ENCODE data around the gene GPLD1. TPM values are rescaled to one million over a fixed set of nuclear protein-coding genes. Genes with fewer than 3 reads are reported as not detected.
"Not testable (repeated sequence)": the region's sequence is repeated elsewhere in the genome, so short reads cannot be mapped to it uniquely, and the experiment has no call there.

GPLD1 gene
- total RNA-seq, 1 experiment from 2014 or later: 0.71 TPM

DNA sequence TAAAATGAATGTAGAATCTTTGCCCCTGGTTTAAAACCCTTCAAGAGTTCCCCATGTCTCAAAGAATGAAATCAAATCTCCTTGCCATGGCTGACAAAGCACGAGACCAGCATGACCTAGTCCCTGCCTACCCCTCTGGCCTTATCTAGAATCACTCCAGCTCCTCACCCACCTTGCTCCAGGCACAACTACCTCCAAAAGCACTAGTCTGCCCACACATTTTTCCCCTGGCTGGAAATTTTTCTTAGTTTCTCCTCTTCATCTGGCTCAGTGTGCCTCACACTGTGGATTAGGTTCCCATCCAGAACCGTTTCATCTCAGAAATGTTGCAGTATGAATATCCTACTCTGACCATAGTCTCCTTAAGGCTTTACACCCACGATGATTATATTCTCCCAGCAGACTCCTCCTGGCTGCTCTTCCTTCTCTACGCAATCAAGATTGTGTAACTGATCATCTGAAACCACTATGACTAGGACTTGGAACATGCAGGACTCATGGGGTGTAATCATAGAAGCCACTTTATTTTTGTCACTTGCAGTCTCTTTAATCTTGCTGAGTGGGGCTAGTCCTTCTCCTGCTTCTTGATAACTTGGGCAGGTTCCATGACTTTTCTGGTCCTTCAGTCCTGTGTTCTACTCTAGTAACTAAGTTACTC, 94.5 kb downstream of the GPLD1 start:
- no peak for DNase-seq (ENCODE audit: low spot score)
- in situ Hi-C loops (cut with HindIII; ENCODE audit: low sequenced_read_pairs): no loop called here

DNA sequence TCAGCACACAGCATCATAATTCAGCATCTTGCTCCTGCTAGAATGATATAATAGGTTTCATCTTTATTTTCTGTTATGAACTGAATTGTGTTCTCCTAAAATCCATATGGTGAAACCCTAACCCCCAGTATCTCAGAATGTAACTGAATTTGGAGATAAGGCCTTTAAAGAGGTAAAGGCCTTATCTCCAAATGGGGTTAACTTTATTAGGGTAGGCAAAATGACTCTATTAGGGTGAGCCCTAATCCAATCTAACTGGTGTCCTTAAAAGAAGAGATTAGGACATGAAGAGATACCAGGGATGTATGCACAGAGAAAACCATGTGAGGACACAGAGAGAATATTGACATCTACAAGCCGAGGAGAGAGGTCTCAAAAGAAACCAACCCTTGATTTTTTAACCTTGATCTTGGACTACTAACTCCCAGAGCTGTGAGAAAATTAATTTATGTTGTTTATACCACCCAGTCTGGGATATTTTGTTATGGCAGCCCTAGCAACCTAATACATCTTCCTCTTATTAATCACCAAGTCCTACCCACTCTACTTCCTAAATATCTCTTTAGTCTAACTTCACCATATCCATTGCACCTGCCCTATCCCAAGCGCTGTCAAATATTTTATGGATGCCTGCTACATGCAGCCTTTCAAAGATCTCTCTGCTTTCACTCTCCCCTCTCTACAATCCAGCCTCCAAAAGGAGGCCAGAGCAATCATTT, 95.2 kb downstream of the GPLD1 start:
- in situ Hi-C loops (cut with HindIII; ENCODE audit: low sequenced_read_pairs): no loop called here

DNA sequence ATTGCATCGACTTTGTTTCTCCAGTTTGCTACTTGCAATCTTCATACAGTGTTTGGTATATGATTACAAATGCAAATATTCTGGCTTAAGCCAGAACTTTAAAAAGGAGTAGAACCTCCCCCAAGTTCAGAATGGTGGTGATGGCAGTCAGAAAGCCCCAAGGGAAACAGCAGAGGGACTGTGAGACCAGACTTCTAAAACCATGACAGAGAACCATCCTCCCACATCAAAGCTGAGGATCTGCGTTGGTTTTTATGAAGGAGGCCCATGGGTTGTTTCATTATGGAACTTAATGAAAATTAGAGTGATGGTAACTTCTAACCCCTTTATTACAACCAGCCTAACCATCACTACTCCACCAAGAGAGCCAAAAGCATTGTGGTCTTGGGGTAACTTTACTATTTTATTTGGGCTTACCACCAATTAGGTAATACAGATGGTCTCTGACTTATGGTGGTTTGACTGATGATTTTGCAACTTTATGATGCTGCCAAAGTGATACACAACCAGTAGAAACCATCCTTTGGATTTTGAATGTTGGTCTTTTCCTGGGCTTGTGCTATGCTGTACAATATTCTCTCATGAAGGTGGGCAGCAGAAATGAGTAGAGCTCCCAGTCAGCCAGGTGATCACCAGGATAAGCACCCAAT, 97.5 kb downstream of the GPLD1 start:
- in situ Hi-C loops (cut with HindIII; ENCODE audit: low sequenced_read_pairs): no loop called here
- no peak for DNase-seq (ENCODE audit: low spot score)

More for the DNA sequence above, 95.2 kb downstream of the GPLD1 start:
- DNase-seq (ENCODE audit: low spot score): no peak

DNA sequence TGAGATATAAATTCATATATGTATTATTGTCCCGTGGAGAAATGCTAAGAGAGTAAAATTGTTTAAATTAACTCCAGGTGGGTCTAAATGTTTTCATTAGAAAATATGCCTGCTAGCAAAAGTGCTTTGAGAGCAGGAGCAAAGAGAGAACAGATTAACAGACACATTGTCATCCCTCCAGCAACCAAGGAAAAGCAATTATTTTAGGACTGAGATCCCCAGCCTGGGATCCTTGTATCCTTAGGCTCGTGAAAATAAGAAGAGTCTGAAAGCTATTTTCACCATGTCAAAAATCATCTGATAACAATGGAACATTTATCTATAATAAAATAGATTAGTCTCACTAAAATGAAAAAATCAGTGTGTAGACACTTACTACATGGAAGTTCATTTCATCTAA, 98.2 kb downstream of the GPLD1 start:
- no peak for DNase-seq (ENCODE audit: low spot score)
- in situ Hi-C loops (cut with HindIII; ENCODE audit: low sequenced_read_pairs): no loop called here

DNA sequence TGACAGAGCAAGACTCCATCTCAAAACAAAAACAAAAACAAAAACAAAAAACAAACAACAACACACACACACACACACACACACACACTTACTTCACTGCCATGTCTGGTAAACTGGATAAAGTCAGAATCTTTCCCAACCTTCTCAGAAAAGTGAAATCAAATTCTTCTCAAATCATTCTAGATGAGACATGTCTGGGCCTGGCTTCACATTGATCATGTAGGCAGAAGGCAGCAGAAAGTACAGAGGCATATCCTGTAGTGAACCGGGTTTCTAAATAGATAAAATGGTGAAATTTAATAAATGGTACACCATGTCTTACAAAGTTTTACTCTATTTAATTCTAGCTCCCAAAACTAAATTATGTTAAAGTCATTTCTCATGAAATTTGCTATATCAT, 101.6 kb downstream of the GPLD1 start:
- in situ Hi-C loops (cut with HindIII; ENCODE audit: low sequenced_read_pairs): no loop called here
- DNase-seq (ENCODE audit: low spot score): no peak

DNA sequence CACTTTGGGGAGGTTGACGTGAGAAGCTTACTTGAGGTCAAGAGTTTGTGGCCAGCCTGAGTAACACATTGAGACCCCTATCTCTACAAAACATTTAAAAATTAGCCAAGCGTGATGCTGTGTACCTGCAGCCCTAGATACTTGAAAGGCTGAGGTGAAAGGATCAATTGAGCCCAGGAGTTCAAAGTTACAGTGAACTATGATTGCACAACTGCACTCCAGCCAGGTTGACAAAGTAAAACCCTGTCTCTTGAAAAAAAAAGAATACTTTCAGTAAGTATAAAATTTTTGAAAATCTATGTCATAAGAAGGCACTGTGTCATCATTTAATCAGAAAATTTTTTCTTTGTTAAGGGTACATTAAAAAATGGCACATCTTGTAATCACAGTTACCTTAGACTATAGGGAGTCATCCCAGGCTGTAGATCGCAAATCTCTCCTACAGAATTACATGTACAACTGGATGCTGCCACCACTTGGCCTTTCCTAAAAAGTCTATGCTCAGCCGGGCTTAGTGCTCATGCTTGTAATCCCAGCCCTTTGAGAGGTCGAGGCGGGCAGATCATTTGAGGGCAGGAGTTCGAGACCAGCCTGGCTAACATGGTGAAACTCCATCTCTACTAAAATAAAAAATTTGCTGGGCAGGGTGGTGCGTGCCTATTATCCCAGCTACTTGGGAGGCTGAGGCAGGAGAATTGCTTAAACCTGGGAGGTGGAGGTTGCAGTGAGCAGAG, 103.7 kb downstream of the GPLD1 start:
- in situ Hi-C loops (cut with HindIII; ENCODE audit: low sequenced_read_pairs): no loop called here

DNA sequence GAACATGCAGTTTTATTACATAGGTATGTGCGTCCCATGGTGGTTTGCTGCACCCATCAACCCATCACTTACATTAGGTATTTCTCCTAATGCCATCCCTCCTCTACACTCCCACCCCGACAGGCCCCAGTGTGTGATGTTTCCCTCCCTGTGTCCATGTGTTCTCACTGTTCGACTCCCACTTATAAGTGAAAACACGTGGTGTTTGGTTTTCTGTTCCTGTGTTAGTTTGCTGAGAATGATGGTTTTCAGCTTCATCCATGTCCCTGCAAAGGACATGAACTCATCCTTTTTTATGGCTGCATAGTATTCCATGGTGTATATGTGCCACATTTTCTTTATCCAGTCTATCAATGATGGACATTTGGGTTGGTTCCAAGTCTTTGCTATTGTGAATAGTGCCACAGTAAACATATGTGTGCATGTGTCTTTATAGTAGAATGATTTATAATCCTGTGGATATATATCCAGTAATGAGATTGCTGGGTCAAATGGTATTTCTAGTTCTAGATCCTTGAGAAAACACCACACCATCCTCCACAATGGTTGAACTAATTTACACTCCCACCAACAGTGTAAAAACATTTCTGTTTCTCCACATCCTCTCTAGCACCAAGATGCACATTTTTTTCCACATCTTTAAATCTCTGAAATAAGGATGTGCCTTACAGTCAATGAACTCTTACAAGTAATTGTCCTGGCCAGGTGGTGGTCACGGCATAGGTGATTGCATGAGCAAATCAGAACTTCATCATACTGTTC, 104.8 kb downstream of the GPLD1 start:
- DNase-seq (ENCODE audit: low spot score); in situ Hi-C loops (cut with HindIII; ENCODE audit: low sequenced_read_pairs): not testable (repeated sequence)

More for the DNA sequence above, 103.7 kb downstream of the GPLD1 start:
- no peak for DNase-seq (ENCODE audit: low spot score)

DNA sequence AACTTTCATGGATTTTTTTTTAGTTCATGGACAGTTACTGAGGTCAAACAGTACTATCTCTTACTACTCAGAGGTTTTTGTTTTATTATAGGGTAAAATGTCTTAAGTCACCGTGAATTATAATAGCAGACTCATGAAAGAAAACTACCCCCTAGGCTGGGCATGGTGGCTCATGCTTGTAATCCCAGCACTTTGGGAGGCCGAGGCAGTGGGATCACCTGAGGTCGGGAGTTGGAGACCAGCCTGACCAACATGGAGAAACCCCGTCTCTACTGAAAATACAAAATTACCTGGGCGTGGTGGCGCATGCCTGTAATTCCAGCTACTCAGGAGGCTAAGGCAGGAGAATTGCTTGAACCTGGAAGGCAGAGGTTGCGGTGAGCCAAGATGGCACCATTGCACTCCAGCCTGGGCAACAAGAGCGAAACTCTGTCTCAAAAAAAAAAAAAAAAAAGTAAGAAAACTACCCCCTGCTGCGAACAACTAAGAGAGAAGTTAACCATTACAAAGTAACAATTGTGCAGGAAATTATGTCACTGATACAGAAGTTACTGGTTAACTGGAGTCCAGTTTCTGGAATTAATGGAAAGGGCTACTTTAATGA, 106.4 kb downstream of the GPLD1 start:
- in situ Hi-C loops (cut with HindIII; ENCODE audit: low sequenced_read_pairs); DNase-seq (ENCODE audit: low spot score): not testable (repeated sequence)

DNA sequence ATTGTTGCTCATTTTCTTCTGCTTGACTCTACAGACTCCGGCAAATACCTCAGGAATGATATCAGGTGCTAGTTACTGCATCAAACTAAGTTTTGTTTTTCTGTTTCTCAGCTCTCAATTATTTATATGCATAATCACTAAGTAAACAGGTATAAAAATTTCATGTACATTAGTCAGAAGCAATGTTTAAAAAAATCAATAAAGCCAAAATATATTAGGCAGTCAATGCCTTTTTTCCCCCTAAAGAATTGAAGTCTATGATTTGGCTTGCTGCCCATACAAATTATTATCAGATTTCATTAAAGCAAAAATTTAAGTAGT, 107.2 kb downstream of the GPLD1 start:
- in situ Hi-C loops (cut with HindIII; ENCODE audit: low sequenced_read_pairs): no loop called here
- no peak for DNase-seq (ENCODE audit: low spot score)

DNA sequence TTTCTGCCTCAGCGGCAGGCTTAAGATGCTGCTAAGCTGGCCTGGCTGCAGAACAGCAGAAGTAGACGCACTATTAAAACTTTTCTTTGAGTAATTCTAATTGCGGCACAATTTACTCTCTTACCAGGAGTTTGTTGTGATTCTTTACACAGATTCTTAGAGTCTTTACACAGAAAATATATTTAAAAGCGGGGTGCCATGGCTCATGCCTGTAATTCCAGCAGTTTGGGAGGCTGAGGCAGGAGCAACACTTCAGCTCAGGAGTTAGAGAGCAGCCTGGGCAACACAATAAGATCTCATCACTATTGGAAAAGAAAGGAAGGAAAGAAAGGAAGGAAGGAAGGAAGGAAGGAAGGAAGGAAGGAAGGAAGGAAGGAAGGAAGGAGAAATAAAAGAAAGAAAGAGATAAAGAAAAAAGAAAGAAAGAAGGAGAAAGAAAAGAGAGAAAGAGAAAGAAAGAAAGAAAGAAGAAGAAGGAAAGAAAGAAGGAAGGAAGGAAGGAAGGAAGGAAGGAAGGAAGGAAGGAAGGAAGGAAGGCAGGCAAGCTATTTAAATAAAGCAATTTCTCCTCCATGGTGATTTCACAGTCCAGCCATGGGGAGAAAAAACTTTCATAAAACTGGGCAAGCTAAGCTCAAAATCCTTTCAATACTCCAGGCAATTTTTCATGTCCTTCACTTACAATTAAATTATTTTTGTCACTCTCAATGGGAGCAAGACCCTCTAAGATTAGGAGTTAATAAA, 107.7 kb downstream of the GPLD1 start:
- in situ Hi-C loops (cut with HindIII; ENCODE audit: low sequenced_read_pairs): no loop called here
- DNase-seq (ENCODE audit: low spot score): no peak

DNA sequence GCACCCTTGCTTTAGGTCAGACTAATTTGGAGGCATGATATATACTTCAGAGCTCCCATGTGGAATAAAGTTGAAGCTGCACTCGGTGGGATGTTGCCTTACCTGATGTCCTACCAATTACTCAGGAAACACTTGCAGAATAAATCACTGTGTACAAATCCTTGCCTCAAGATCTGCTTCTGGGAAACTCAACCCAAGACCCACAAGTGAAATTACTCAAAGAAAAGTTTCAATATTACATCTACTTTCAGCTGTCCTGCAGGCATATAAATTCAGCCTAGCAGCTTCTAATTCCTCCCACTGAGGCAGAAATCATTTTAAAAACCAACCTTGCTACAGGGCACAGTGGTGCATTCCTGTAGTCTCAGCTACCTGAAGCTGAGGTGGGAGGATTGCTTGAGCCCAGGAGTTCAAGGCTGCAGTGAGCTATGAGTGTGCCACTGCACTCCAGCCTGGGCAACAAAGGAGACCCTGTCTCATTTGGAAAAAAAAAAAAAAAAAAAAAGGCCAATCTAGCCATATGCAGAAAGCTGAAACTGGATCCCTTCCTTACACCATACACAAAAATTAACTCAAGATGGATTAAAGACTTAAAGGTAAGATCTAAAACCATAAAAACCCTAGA, 110.8 kb downstream of the GPLD1 start:
- in situ Hi-C loops (cut with HindIII; ENCODE audit: low sequenced_read_pairs): no loop called here
- no peak for DNase-seq (ENCODE audit: low spot score)

Other genes with a start within 250 kb of the GPLD1 start
- gene DCDC2, start 131.5 kb downstream of the GPLD1 start, total RNA-seq (2014; rRNA removed; shearing (Covaris generic)): not detected in 2 replicates
- 23.0 and 23.1 TPM in 2 replicates for gene MRS2, start 86.6 kb downstream of the GPLD1 start, total RNA-seq (2014; rRNA removed; shearing (Covaris generic))
- 6.1 and 8.6 TPM in 2 replicates for gene ALDH5A1, start 5.4 kb upstream of the GPLD1 start, total RNA-seq (2014; rRNA removed; shearing (Covaris generic))
- 0.18 and 0.95 TPM in 2 replicates for gene KIAA0319, start 156.6 kb upstream of the GPLD1 start, total RNA-seq (2014; rRNA removed; shearing (Covaris generic))
- 41.1 and 58.3 TPM in 2 replicates for gene TDP2, start 177.3 kb upstream of the GPLD1 start, total RNA-seq (2014; rRNA removed; shearing (Covaris generic))
- gene ACOT13, start 177.5 kb upstream of the GPLD1 start, total RNA-seq (2014; rRNA removed; shearing (Covaris generic)): 33.2 and 48.0 TPM in 2 replicates
- gene C6orf62, start 229.6 kb upstream of the GPLD1 start, total RNA-seq (2014; rRNA removed; shearing (Covaris generic)): 50.3 and 66.0 TPM in 2 replicates